B cell (primary cell): Measurements from ENCODE around the gene KRTDAP. TPM values are rescaled to one million over a fixed set of nuclear protein-coding genes. Genes with fewer than 3 reads are reported as not detected.
"Not testable (repeated sequence)": the region's sequence is repeated elsewhere in the genome, so short reads cannot be mapped to it uniquely, and the experiment has no call there.

Experiments used
- ATAC-seq: fragments of 200-7000 bp; cut with Tn5 transposase; one replicate; pipeline ENCODE4 v1.10.0; 2021; ENCODE audit warnings: low read depth, mild to moderate bottlenecking, moderate number of reproducible peaks, moderate library complexity
- CTCF ChIA-PET: fragments of 350-600 bp; sonication (Branson Sonifier 250); formaldehyde crosslinking; loops from one replicate; lab custom pipeline; 2021; ENCODE audit warnings: antibody characterized with exemption, inconsistent platforms; lab: Charles Lee
- POLR2A ChIA-PET: fragments of 350-600 bp; sonication (Branson Sonifier 250); formaldehyde crosslinking; loops from one replicate; lab custom pipeline; 2021; ENCODE audit warnings: antibody characterized with exemption; lab: Charles Lee
- DNase-seq: peaks from one replicate; pipeline ENCODE4 v3.0.0; 2013
- H2AFZ ChIP-seq: 2 replicates; pipeline ENCODE4 v1.6.1; 2012; ENCODE audit warnings: mild to moderate bottlenecking, low read depth, low read length; ENCODE audit not compliant: insufficient read depth, poor library complexity, severe bottlenecking
- H3K27ac ChIP-seq, 2 donors: 1 replicate in 1 of 2; 2 replicates in 1 of 2; pipeline ENCODE4 v1.5.1; 2012 to 2013; ENCODE audit warnings: low read length in 2 of 2, mild to moderate bottlenecking in 2 of 2, moderate library complexity in 1 of 2
- H3K27me3 ChIP-seq, 4 experiments: fragments of 200-600 bp in 1 of 4; sonication (generic) in 1 of 4; replicated peaks in 1 of 4; 1 replicate in 2 of 4; 2 replicates in 2 of 4; pipeline versions ENCODE4 v1.6.1 to v1.7.0; 2013 to 2016; ENCODE audit warnings: low read length in 3 of 4, mild to moderate bottlenecking in 2 of 4, mixed read lengths in 1 of 4, moderate library complexity in 1 of 4; ENCODE audit not compliant: insufficient read depth in 4 of 4, control insufficient read depth in 3 of 4; ENCODE audit errors: control extremely low read depth in 1 of 4
- H3K36me3 ChIP-seq, 2 experiments: replicated peaks in 1 of 2; 1 replicate in 1 of 2; 2 replicates in 1 of 2; pipeline versions ENCODE4 v1.6.1 to v1.7.1; 2013; ENCODE audit warnings: low read length in 1 of 2; ENCODE audit not compliant: insufficient read depth in 2 of 2, control insufficient read depth in 1 of 2; ENCODE audit errors: control extremely low read depth in 1 of 2, extremely low read depth in 1 of 2
- H3K4me1 ChIP-seq, 2 donors: fragments of 200-600 bp in 1 of 2; sonication (generic) in 1 of 2; 1 replicate in 1 of 2; 2 replicates in 1 of 2; pipeline versions ENCODE4 v1.5.1 to v1.6.1; 2013 to 2017; ENCODE audit warnings: low read length in 2 of 2; ENCODE audit not compliant: control insufficient read depth in 2 of 2, insufficient read depth in 2 of 2
- H3K4me2 ChIP-seq: replicated peaks from 2 replicates; pipeline ENCODE3; 2012; ENCODE audit warnings: mild to moderate bottlenecking, low read depth, low read length; ENCODE audit not compliant: poor library complexity, severe bottlenecking
- H3K4me3 ChIP-seq, 5 experiments: fragments of 200-600 bp in 1 of 5; sonication (generic) in 1 of 5; 1 replicate in 3 of 5; 2 replicates in 2 of 5; pipeline versions ENCODE4 v1.5.1 to v1.7.0; 2011 to 2016; ENCODE audit warnings: low read length in 4 of 5, mild to moderate bottlenecking in 4 of 5, low read depth in 2 of 5, control low read depth in 1 of 5, moderate library complexity in 1 of 5; ENCODE audit not compliant: insufficient read depth in 1 of 5; ENCODE audit errors: control extremely low read depth in 1 of 5, extremely low read depth in 1 of 5
- H3K79me2 ChIP-seq: fragments of 200-600 bp; sonication (generic); one replicate; pipeline ENCODE4 v1.6.0; 2016; ENCODE audit warnings: low read length; ENCODE audit not compliant: control insufficient read depth, insufficient read depth
- H3K9ac ChIP-seq: fragments of 200-600 bp; sonication (generic); 2 replicates; pipeline ENCODE4 v1.6.1; 2017; ENCODE audit warnings: mild to moderate bottlenecking, low read length, moderate library complexity
- H3K9me3 ChIP-seq, 3 donors: one replicate each; pipeline versions ENCODE4 v1.6.1 to v1.7.1; 2013; ENCODE audit warnings: low read length in 2 of 3; ENCODE audit not compliant: control insufficient read depth in 2 of 3, insufficient read depth in 1 of 3; ENCODE audit errors: control extremely low read depth in 1 of 3
- H4K20me1 ChIP-seq: 2 replicates; pipeline ENCODE4 v1.6.0; 2012; ENCODE audit warnings: mild to moderate bottlenecking, low read length; ENCODE audit not compliant: insufficient read depth, control insufficient read depth, poor library complexity, severe bottlenecking
- H3K27ac Mint-ChIP-seq: one replicate; pipeline ENCODE4 v1.8.0; 2021; ENCODE audit warnings: mixed read lengths
- H3K27me3 Mint-ChIP-seq: one replicate; pipeline ENCODE4 v1.8.0; 2021; ENCODE audit warnings: mixed read lengths
- H3K4me1 Mint-ChIP-seq: one replicate; pipeline ENCODE4 v1.8.0; 2021; ENCODE audit warnings: mixed read lengths
- H3K4me3 Mint-ChIP-seq: one replicate; pipeline ENCODE4 v1.8.0; 2021; ENCODE audit warnings: mixed read lengths
- H3K9me3 Mint-ChIP-seq: one replicate; pipeline ENCODE4 v1.8.0; 2022; ENCODE audit warnings: mixed read lengths; ENCODE audit not compliant: insufficient read depth
- CTCF ChIP-seq: fragments of 200-600 bp; IDR thresholded peaks from one replicate; pipeline ENCODE4 v1.8.0; 2022; ENCODE audit warnings: antibody characterized with exemption, mild to moderate bottlenecking
- EZH2 ChIP-seq: IDR thresholded peaks from 2 replicates; pipeline ENCODE4 v1.6.1; 2012; ENCODE audit warnings: borderline replicate concordance, low read depth, mild to moderate bottlenecking, moderate library complexity, low read length; ENCODE audit not compliant: insufficient read depth, poor library complexity, severe bottlenecking
- WGBS: methylation state at CpG from one replicate; pipeline ENCODE4 v1.1.5; 2013; ENCODE audit warnings: missing lambda C conversion rate; ENCODE audit not compliant: insufficient coverage; 5-methylcytosine and 5-hydroxymethylcytosine counted together
- intact Hi-C: fragments of 100-400 bp; cut with micrococcal nuclease; formaldehyde crosslinking; loops from one replicate; pipeline ENCODE4 v1.10.0; 2022
- polyA plus RNA-seq: library from polyadenylated mRNA; depleted of rRNA; stranded (reverse); fragments of >200 nt; gene quantifications from 2 replicates; pipeline ENCODE4 v1.2.3, GENCODE V29; 2012
- total RNA-seq, 2 donors: library from RNA; stranded (reverse); fragments of 120-200 nt in 1 of 2; gene quantifications; 1 replicate in 1 of 2; 2 replicates in 1 of 2; pipeline versions ENCODE4 v1.2.3 to v1.2.4, GENCODE V29; 2013 to 2022

Gene KRTDAP
- total and polyA plus RNA-seq, 2 donors (not counting 1 experiment from before 2014, with no cell fraction given): not detected

DNA sequence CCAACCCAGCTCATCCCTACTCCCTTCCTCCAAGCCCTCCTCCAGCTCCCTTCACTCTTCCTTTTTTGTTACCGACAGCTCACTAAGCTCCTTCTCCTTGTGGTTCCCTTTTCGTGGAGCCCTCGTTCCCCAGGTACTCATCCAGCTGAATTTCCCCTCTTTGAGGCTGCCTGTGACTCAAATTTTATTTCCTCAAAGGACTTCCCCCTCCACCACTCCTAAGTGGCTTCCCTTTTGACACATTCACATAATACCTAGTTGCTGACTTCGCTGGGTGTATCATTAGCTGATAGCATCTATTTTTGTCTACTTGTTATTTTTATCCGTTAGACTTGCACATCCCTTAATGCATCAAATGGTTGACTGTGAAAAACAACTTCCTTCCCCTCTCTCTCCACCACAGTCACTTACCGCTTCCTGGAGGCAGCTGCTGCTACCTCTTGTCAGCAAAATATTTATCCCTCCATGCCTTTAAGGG lies 27.7 kb downstream of the KRTDAP start:
- H3K27me3 Mint-ChIP-seq: no peaks in the 10 kb centered on the region
- H3K4me1 Mint-ChIP-seq: peaks cover 62% of the 10 kb centered on the region
- TF ChIP-seq CTCF: no peak
- no peak for TF ChIP-seq EZH2
- WGBS: 0% methylated on average over 4 of the region's 6 CpGs
- H3K9me3 ChIP-seq: no peaks in the 10 kb centered on the region
- ChIA-PET POLR2A (interaction anchor here (0.6 to 1.9 kb wide), 6 partner anchors 34 to 256 kb away, joined by 3 to 5 read pairs (median 4); no protein-coding TSS in a partner anchor), CTCF (interaction anchor here (0.7 to 3.0 kb wide), 17 partner anchors 9 to 395 kb away, joined by 3 to 32 read pairs (median 5); partner anchors contain the start of genes FFAR1, FFAR2 and FFAR3)
- peaks cover 60 to 67% of the 10 kb centered on the region in 2 donors for H3K4me1 ChIP-seq
- peak overlapping the region; percentile 79 for H3K4me3 Mint-ChIP-seq
- peak overlapping the region; percentile 74 for H3K4me2 ChIP-seq
- peak overlapping the region; percentile 16 for H3K9ac ChIP-seq
- DNase-seq (peak; percentile 88), ATAC-seq (peak; percentile 78)
- no peaks in the 10 kb centered on the region for H3K79me2 ChIP-seq
- H3K27me3 ChIP-seq: no peaks in the 10 kb centered on the region
- no peaks in the 10 kb centered on the region for H3K36me3 ChIP-seq
- H3K9me3 Mint-ChIP-seq: no peaks in the 10 kb centered on the region
- H3K27ac ChIP-seq: peak overlapping the region; percentile 52 to 71
- peak overlapping the region; percentile 86 for H3K27ac Mint-ChIP-seq
- peak overlapping the region in 3 of 5 experiments; percentile 1 to 24 (median 12) for H3K4me3 ChIP-seq
- H2AFZ ChIP-seq: no peak overlapping the region
- intact Hi-C loops: loop anchor here (1.0 to 10.0 kb wide), 2 partner anchors 115 to 308 kb away; partner anchors contain the start of genes FFAR1 and FXYD5
- no peaks in the 10 kb centered on the region for H4K20me1 ChIP-seq

DNA sequence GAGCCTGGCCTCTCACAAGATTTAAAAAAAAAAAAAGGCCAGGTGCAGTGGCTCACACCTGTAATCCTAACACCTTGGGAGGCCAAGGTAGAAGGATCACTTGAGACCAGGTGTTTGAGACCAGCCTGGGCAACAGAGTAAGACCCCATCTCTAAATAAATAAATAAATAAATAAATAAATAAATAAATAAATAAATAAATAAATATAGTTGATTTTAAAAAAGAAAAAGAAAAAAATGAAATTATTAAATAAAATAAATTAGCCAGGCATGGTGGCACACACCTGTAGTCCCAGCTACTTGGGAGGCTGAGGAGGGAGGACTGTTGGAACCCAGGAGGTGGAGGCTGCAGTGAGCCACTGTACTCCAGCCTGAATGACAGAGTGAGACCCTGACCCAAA lies 28.5 kb downstream of the KRTDAP start:
- CTCF ChIA-PET: interaction anchor here (1.0 to 3.4 kb wide), 8 partner anchors 11 to 395 kb away, joined by 3 to 32 read pairs (median 6); partner anchors contain the start of genes FFAR2 and FFAR3
- H3K4me1 Mint-ChIP-seq: peaks cover 69% of the 10 kb centered on the region
- intact Hi-C loops: loop anchor here (1.0 to 10.0 kb wide), 2 partner anchors 114 to 307 kb away; partner anchors contain the start of genes FFAR1 and FXYD5
- not testable (repeated sequence) for H3K27ac Mint-ChIP-seq, H3K27me3 ChIP-seq, H3K27me3 Mint-ChIP-seq, H4K20me1 ChIP-seq, H3K36me3 ChIP-seq, H2AFZ ChIP-seq, DNase-seq, H3K9ac ChIP-seq, H3K4me3 ChIP-seq, H3K9me3 ChIP-seq, H3K79me2 ChIP-seq, ATAC-seq, H3K4me3 Mint-ChIP-seq, H3K9me3 Mint-ChIP-seq
- POLR2A ChIA-PET: interaction anchor here (0.7 kb wide), 1 partner anchor 33 kb away, joined by 4 read pairs; no protein-coding TSS in a partner anchor
- Histone ChIP-seq H3K4me2 (peak overlapping the region; percentile 74), H3K4me1 (peaks cover 67 to 74% of the 10 kb centered on the region in 2 donors), H3K27ac (peak overlapping the region in 1 of 2 donors; percentile 52)
